Activated CD4-positive, alpha-beta T cell treated with anti-CD3 and anti-CD28 coated beads, Interleukin-2, amount 50 U/mL, for 1 hour (primary cell): ENCODE measurements around the gene CHD6.

Source experiments
- DNase-seq: peaks from one replicate; pipeline ENCODE4 v3.0.0-alpha.2; 2020

The CHD6 gene

GRCh38 chr20:41364236-41364855, 253.8 kb downstream of the CHD6 start:
- DNase-seq: no peak

- no peak for DNase-seq
Observed at GRCh38 chr20:41363601-41364000, 254.6 kb downstream of the CHD6 start.

GRCh38 chr20:41362748-41363140, 255.4 kb downstream of the CHD6 start:
- DNase-seq: no peak

GRCh38 chr20:41361757-41362747, 256.1 kb downstream of the CHD6 start:
- no peak for DNase-seq

- no peak for DNase-seq
Observed at GRCh38 chr20:41360831-41361756, 257.1 kb downstream of the CHD6 start.

GRCh38 chr20:41359541-41360011, 258.6 kb downstream of the CHD6 start:
- DNase-seq: no peak

GRCh38 chr20:41358717-41359116, 259.5 kb downstream of the CHD6 start:
- no peak for DNase-seq

GRCh38 chr20:41358230-41358629, 259.9 kb downstream of the CHD6 start:
- no peak for DNase-seq

GRCh38 chr20:41357424-41358163, 260.6 kb downstream of the CHD6 start:
- DNase-seq: no peak

GRCh38 chr20:41356951-41357350, 261.2 kb downstream of the CHD6 start:
- no peak for DNase-seq

GRCh38 chr20:41355598-41356203, 262.5 kb downstream of the CHD6 start:
- DNase-seq: no peak

- DNase-seq: no peak
Observed at GRCh38 chr20:41355192-41355591, 263.0 kb downstream of the CHD6 start.

- no peak for DNase-seq
Observed at GRCh38 chr20:41353530-41353929, 264.6 kb downstream of the CHD6 start.

- no peak for DNase-seq
Observed at GRCh38 chr20:41352666-41353065, 265.5 kb downstream of the CHD6 start.

GRCh38 chr20:41352106-41352505, 266.1 kb downstream of the CHD6 start:
- DNase-seq: no peak
